ENCODE results near the gene FNBP1L. TPM values are rescaled to one million over a fixed set of nuclear protein-coding genes. Genes with fewer than 3 reads are reported as not detected.

FNBP1L gene
- total and polyA plus RNA-seq, 10 of the 15 experiments (the other 5 are each of a cell fraction or from before 2014, with no cell fraction given), result 0.02 to 0.12 (median 0.07) TPM; not detected in 4

GRCh38 chr1:93576746-93577145 is 128.8 kb downstream of the FNBP1L start:
- Histone ChIP-seq H3K9me3 (replicated peaks; ENCODE audit: control insufficient read depth, insufficient read depth, low read length) (no peaks in the 10 kb centered on the region), H3K4me1 (ENCODE audit: control insufficient read depth, insufficient read depth, low read length) (no peaks in the 10 kb centered on the region), H3K36me3 (ENCODE audit: control insufficient read depth in 2 of 2, insufficient read depth in 2 of 2, low read length in 1 of 2) (no peaks in the 10 kb centered on the region; a peak in 1 of 4 replicates), H2AFZ (ENCODE audit: control insufficient read depth, low read depth, low read length) (no peak overlapping the region), H3K9ac (ENCODE audit: control insufficient read depth, insufficient read depth, low read length) (no peak overlapping the region), H4K20me1 (ENCODE audit: control insufficient read depth, insufficient read depth) (no peaks in the 10 kb centered on the region), H3K79me2 (ENCODE audit: control insufficient read depth, insufficient read depth, low read length) (no peaks in the 10 kb centered on the region), H3K27ac (ENCODE audit: control insufficient read depth, insufficient read depth) (no peak overlapping the region), H3K4me2 (ENCODE audit: control insufficient read depth, insufficient read depth) (no peak overlapping the region), H3K4me3 (no peak overlapping the region), H3K27me3 (replicated peaks in 1 of 2; ENCODE audit: control insufficient read depth in 2 of 2, insufficient read depth in 2 of 2, low read length in 1 of 2) (no peaks in the 10 kb centered on the region; a peak in 1 of 4 replicates)
- DNase-seq (ENCODE audit: low read depth, low spot score) (no peak), FAIRE-seq (no peak), ATAC-seq (no peak)
- intact Hi-C loops (cut with micrococcal nuclease; ENCODE audit: unreplicated experiment) (no loop called here), in situ Hi-C loops (cut with MboI) (no loop called here)
- BruUV-seq (replicated peaks), result no TSS peak
- ChIA-PET SMC1A (ENCODE audit: uncharacterized antibody, unreplicated experiment) (interaction anchor here (1.3 kb wide), 1 partner anchor 38 kb away, joined by 3 read pairs; no protein-coding TSS in a partner anchor), RAD21 (ENCODE audit: unreplicated experiment) (interaction anchor here (1.0 kb wide), 1 partner anchor 269 kb away, joined by 3 read pairs; no protein-coding TSS in a partner anchor), CTCF (interaction anchor here (0.6 to 0.8 kb wide), 2 partner anchors 52 to 238 kb away, joined by 3 read pairs; no protein-coding TSS in a partner anchor), POLR2A (no interaction called here)
- 85% methylated on average over 2 of the region's 2 CpGs for WGBS (ENCODE audit: insufficient coverage, insufficient replicate concordance, low lambda C conversion rate, missing lambda C conversion rate)
- TF ChIP-seq TCF7 (IDR thresholded peaks at IDR 0.05; ENCODE audit: borderline replicate concordance) (no peak), MEF2A (IDR thresholded peaks at IDR 0.05; ENCODE audit: insufficient read depth, low read depth, low read length) (no peak), USF2 (IDR thresholded peaks at IDR 0.05; ENCODE audit: borderline replicate concordance, low read depth, low read length) (no peak), POU2F2 (IDR thresholded peaks at IDR 0.05; ENCODE audit: borderline replicate concordance, low read depth, low read length) (no peak), HDAC6 (IDR thresholded peaks at IDR 0.05; ENCODE audit: unreplicated experiment) (no peak), PKNOX1 (IDR thresholded peaks at IDR 0.05) (no peak), ATF2 (IDR thresholded peaks at IDR 0.05; ENCODE audit: low read length) (no peak), SMAD1 (IDR thresholded peaks at IDR 0.05; ENCODE audit: low read depth, partially characterized antibody) (no peak), BRCA1 (IDR thresholded peaks at IDR 0.05; ENCODE audit: low read depth, low read length) (no peak), ZNF384 (IDR thresholded peaks at IDR 0.05; ENCODE audit: borderline replicate concordance, low read depth, low read length) (no peak), RELB (IDR thresholded peaks at IDR 0.05; ENCODE audit: low read depth) (no peak), EP300 (IDR thresholded peaks at IDR 0.05; ENCODE audit: borderline replicate concordance in 1 of 2, control insufficient read depth in 1 of 2, low read depth in 2 of 2, low read length in 2 of 2) (no peak), BCL11A (IDR thresholded peaks at IDR 0.05; ENCODE audit: low read depth, low read length) (no peak), NFXL1 (IDR thresholded peaks at IDR 0.05; ENCODE audit: borderline replicate concordance) (no peak), ZBTB33 (IDR thresholded peaks at IDR 0.05) (no peak)

Measured in GM12878 (cell line).